Body of pancreas (tissue), 4 donors: ENCODE data around the gene DOC2A.

Source experiments
- POLR2A ChIP-seq, 3 donors: fragments of 450-650 bp; IDR thresholded peaks; one replicate each; pipeline ENCODE4 v1.6.1; 2016; ENCODE audit warnings: antibody characterized with exemption in 3 of 3, mild to moderate bottlenecking in 2 of 3
- TF ChIP-seq, protein P1 (sequence below), 7 experiments: fragments of 450-650 bp in 4 of 7; fragments of 200-600 bp in 3 of 7; sonication (generic) in 3 of 7; IDR thresholded peaks; one replicate each; pipeline ENCODE4 v1.5.1; 2016 to 2019; ENCODE audit warnings: antibody characterized with exemption in 7 of 7

GRCh38 chr16:30006659-30007377 lies 4.0 kb downstream of the DOC2A start:
- TF ChIP-seq POLR2A (IDR thresholded peaks at IDR 0.05): no peak
- TF ChIP-seq, protein P1, sequence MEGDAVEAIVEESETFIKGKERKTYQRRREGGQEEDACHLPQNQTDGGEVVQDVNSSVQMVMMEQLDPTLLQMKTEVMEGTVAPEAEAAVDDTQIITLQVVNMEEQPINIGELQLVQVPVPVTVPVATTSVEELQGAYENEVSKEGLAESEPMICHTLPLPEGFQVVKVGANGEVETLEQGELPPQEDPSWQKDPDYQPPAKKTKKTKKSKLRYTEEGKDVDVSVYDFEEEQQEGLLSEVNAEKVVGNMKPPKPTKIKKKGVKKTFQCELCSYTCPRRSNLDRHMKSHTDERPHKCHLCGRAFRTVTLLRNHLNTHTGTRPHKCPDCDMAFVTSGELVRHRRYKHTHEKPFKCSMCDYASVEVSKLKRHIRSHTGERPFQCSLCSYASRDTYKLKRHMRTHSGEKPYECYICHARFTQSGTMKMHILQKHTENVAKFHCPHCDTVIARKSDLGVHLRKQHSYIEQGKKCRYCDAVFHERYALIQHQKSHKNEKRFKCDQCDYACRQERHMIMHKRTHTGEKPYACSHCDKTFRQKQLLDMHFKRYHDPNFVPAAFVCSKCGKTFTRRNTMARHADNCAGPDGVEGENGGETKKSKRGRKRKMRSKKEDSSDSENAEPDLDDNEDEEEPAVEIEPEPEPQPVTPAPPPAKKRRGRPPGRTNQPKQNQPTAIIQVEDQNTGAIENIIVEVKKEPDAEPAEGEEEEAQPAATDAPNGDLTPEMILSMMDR (IDR thresholded peaks at IDR 0.05): no peak
